ENCODE measurements around the gene CEP135.

GRCh38 chr4:55907469-55907868 lies 41.3 kb upstream of the CEP135 start:
- TF ChIP-seq EZH2 (optimal IDR thresholded peaks at IDR 0.05; ENCODE audit: low read depth, low read length) (no peak), CTCF (IDR thresholded peaks at IDR 0.05; ENCODE audit: low read length) (no peak)
